SIG-M5 treated with dmso at 0.1 percent for 504 hours (cell line): Measurements from ENCODE around the gene PSMD13.
"Not testable (repeated sequence)": the region's sequence is repeated elsewhere in the genome, so short reads cannot be mapped to it uniquely, and the experiment has no call there.

ENCODE experiments used
- DNase-seq: peaks from one replicate; lab custom pipeline; 2025; ENCODE audit not compliant: unreplicated experiment; lab: John Stamatoyannopoulos, UW

The PSMD13 gene

GRCh38 chr11:285894-286220 is 49.1 kb downstream of the PSMD13 start:
- DNase-seq, result no peak

- DNase-seq, result not testable (repeated sequence)
These were observed 50.4 kb downstream of the PSMD13 start for GRCh38 chr11:286977-287820.

- DNase-seq, result no peak
These were observed 51.2 kb downstream of the PSMD13 start for GRCh38 chr11:287821-288477.

GRCh38 chr11:288478-289397 is 52.0 kb downstream of the PSMD13 start, which contains the start of gene PGGHG:
Gene PGGHG (plus strand): TSS chr11:289126. CDS start chr11:289817, 691 bp downstream.
- DNase-seq, result no peak

GRCh38 chr11:289398-289711 is 52.6 kb downstream of the PSMD13 start:
- no peak for DNase-seq

- DNase-seq, result no peak
These were observed 53.2 kb downstream of the PSMD13 start for GRCh38 chr11:289712-290620.

GRCh38 chr11:290621-291231 is 54.0 kb downstream of the PSMD13 start:
- DNase-seq, result no peak

GRCh38 chr11:291281-292210 is 54.8 kb downstream of the PSMD13 start:
- DNase-seq, result no peak

- no peak for DNase-seq
These were observed 55.7 kb downstream of the PSMD13 start for GRCh38 chr11:292211-293121.

- DNase-seq, result no peak
These were observed 56.6 kb downstream of the PSMD13 start for GRCh38 chr11:293271-293851.

- DNase-seq, result no peak
These were observed 57.3 kb downstream of the PSMD13 start for GRCh38 chr11:293852-294661.

GRCh38 chr11:294780-295179 is 58.0 kb downstream of the PSMD13 start:
- no peak for DNase-seq

- DNase-seq, result no peak
These were observed 58.8 kb downstream of the PSMD13 start for GRCh38 chr11:295351-296170.

GRCh38 chr11:296171-297050 is 59.6 kb downstream of the PSMD13 start:
- no peak for DNase-seq

GRCh38 chr11:297051-297585 is 60.3 kb downstream of the PSMD13 start:
- no peak for DNase-seq
